ENCODE data around the gene RNF111.

RNF111 gene

GRCh38 chr15:59018833-59019232 lies 31.4 kb downstream of the RNF111 start:
- no peaks in the 10 kb centered on the region for H3K4me1 ChIP-seq (ENCODE audit: control insufficient read depth, insufficient read depth, low read length, poor library complexity, severe bottlenecking)
- peaks cover 4% of the 10 kb centered on the region for H3K36me3 ChIP-seq (ENCODE audit: control insufficient read depth, insufficient read depth, low read length)
- no peaks in the 10 kb centered on the region for H3K9me3 ChIP-seq (ENCODE audit: control insufficient read depth, low read length)

GRCh38 chr15:59020322-59020721 lies 32.9 kb downstream of the RNF111 start:
- Histone ChIP-seq H3K27me3 (replicated peaks; ENCODE audit: control insufficient read depth, insufficient read depth, low read length, poor library complexity, severe bottlenecking) (no peaks in the 10 kb centered on the region), H3K36me3 (ENCODE audit: control insufficient read depth, insufficient read depth, low read length) (peaks cover 4% of the 10 kb centered on the region), H3K4me3 (ENCODE audit: insufficient read depth, low read depth, low read length, poor library complexity, severe bottlenecking) (no peak overlapping the region), H3K4me1 (ENCODE audit: control insufficient read depth, insufficient read depth, low read length, poor library complexity, severe bottlenecking) (no peaks in the 10 kb centered on the region), H3K9me3 (ENCODE audit: control insufficient read depth, low read length) (no peaks in the 10 kb centered on the region), H3K27ac (ENCODE audit: insufficient read depth, low read length, poor library complexity, severe bottlenecking) (no peak overlapping the region)
- no peak for DNase-seq

More at GRCh38 chr15:59018833-59019232, 31.4 kb downstream of the RNF111 start:
- no peak for DNase-seq
- no peak overlapping the region for H3K4me3 ChIP-seq (ENCODE audit: insufficient read depth, low read depth, low read length, poor library complexity, severe bottlenecking)
- H3K27ac ChIP-seq (ENCODE audit: insufficient read depth, low read length, poor library complexity, severe bottlenecking) = no peak overlapping the region
- no peaks in the 10 kb centered on the region for H3K27me3 ChIP-seq (replicated peaks; ENCODE audit: control insufficient read depth, insufficient read depth, low read length, poor library complexity, severe bottlenecking)

DNA sequence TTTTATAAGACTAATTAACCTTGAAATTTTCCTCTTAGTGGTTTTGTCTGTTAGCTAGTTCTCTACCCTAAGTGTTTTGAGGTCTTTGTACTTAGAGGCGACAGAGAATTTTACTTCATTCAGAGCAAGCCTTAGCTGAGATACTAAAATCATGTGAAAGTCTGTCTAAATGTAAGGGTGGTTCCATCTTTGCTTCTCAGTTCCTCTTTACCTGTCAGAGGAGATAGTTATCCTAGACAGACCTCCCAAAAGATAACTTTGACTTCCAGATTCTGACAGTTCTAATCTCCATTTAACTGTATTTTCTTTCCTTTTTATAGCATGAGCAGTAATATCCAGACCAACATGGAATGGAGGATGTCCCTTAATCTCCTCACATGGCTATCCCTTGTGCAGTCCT lies 34.7 kb downstream of the RNF111 start:
- no peaks in the 10 kb centered on the region for H3K27me3 ChIP-seq (replicated peaks; ENCODE audit: control insufficient read depth, insufficient read depth, low read length, poor library complexity, severe bottlenecking)
- no peak overlapping the region for H3K4me3 ChIP-seq (ENCODE audit: insufficient read depth, low read depth, low read length, poor library complexity, severe bottlenecking)
- H3K9me3 ChIP-seq (ENCODE audit: control insufficient read depth, low read length) = no peaks in the 10 kb centered on the region
- H3K36me3 ChIP-seq (ENCODE audit: control insufficient read depth, insufficient read depth, low read length) = peaks cover 4% of the 10 kb centered on the region
- H3K4me1 ChIP-seq (ENCODE audit: control insufficient read depth, insufficient read depth, low read length, poor library complexity, severe bottlenecking) = no peaks in the 10 kb centered on the region
- no peak overlapping the region for H3K27ac ChIP-seq (ENCODE audit: insufficient read depth, low read length, poor library complexity, severe bottlenecking)
- no peak for DNase-seq

DNA sequence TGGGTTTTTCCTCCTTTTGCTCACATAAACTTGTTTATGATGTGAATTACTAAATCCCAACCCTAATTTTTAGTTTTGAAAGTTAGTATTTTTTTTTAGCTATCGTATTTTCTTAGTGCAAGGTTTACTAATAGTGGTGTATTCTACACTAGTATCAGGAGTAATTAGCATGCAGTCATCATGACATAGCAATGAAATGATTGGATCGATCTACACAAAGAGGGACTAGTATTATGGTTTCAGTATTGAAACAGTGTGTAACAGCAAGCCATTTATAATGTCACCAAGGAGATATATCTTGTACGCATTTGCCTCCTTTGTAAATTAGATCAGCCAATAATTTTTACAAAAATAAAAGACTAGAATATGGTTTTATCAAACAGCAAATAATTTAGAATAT lies 38.7 kb downstream of the RNF111 start:
- DNase-seq = no peak
- peaks cover 9% of the 10 kb centered on the region for H3K36me3 ChIP-seq (ENCODE audit: control insufficient read depth, insufficient read depth, low read length)
- no peak overlapping the region for H3K27ac ChIP-seq (ENCODE audit: insufficient read depth, low read length, poor library complexity, severe bottlenecking)
- no peaks in the 10 kb centered on the region for H3K4me1 ChIP-seq (ENCODE audit: control insufficient read depth, insufficient read depth, low read length, poor library complexity, severe bottlenecking)
- no peaks in the 10 kb centered on the region for H3K27me3 ChIP-seq (replicated peaks; ENCODE audit: control insufficient read depth, insufficient read depth, low read length, poor library complexity, severe bottlenecking)
- no peaks in the 10 kb centered on the region for H3K9me3 ChIP-seq (ENCODE audit: control insufficient read depth, low read length)
- no peak overlapping the region for H3K4me3 ChIP-seq (ENCODE audit: insufficient read depth, low read depth, low read length, poor library complexity, severe bottlenecking)

DNA sequence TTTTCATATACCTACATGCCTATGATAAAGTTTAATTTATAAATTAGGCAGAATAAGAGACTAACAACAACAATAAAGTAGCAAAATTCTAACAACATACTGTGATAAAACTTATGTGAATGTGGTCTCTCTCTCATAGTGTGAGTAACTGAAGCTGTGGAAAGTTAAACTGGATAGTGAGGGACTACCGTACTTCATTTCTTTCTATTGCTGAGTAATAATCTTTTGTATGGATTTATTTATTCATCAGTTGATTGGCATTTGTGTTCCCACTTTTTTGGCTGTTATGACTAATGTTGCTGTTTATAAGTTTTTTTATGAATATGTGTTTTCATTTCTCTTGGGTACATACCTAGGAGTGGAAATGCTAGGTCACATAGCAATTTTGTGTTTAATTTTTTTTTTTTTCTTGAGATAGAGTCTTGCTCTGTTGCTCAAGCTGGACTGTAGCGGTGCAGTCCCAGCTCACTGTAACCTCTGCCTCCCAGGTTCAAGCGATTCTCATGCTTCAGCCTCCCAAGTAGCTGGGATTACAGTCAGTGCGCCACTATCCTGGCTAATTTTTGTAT lies 41.0 kb downstream of the RNF111 start:
- H3K27me3 ChIP-seq (replicated peaks; ENCODE audit: control insufficient read depth, insufficient read depth, low read length, poor library complexity, severe bottlenecking) = no peaks in the 10 kb centered on the region

GRCh38 chr15:59029554-59029953 lies 42.1 kb downstream of the RNF111 start:
- Histone ChIP-seq H3K4me3 (ENCODE audit: insufficient read depth, low read depth, low read length, poor library complexity, severe bottlenecking) (no peak overlapping the region), H3K4me1 (ENCODE audit: control insufficient read depth, insufficient read depth, low read length, poor library complexity, severe bottlenecking) (no peaks in the 10 kb centered on the region), H3K27me3 (replicated peaks; ENCODE audit: control insufficient read depth, insufficient read depth, low read length, poor library complexity, severe bottlenecking) (no peaks in the 10 kb centered on the region), H3K9me3 (ENCODE audit: control insufficient read depth, low read length) (no peaks in the 10 kb centered on the region), H3K27ac (ENCODE audit: insufficient read depth, low read length, poor library complexity, severe bottlenecking) (no peak overlapping the region), H3K36me3 (ENCODE audit: control insufficient read depth, insufficient read depth, low read length) (peaks cover 9% of the 10 kb centered on the region)
- no peak for DNase-seq

More for the DNA sequence above, 41.0 kb downstream of the RNF111 start:
- Histone ChIP-seq H3K4me1 (ENCODE audit: control insufficient read depth, insufficient read depth, low read length, poor library complexity, severe bottlenecking) (no peaks in the 10 kb centered on the region), H3K27ac (ENCODE audit: insufficient read depth, low read length, poor library complexity, severe bottlenecking) (no peak overlapping the region), H3K9me3 (ENCODE audit: control insufficient read depth, low read length) (no peaks in the 10 kb centered on the region), H3K4me3 (ENCODE audit: insufficient read depth, low read depth, low read length, poor library complexity, severe bottlenecking) (no peak overlapping the region), H3K36me3 (ENCODE audit: control insufficient read depth, insufficient read depth, low read length) (peaks cover 9% of the 10 kb centered on the region)
- DNase-seq = no peak

GRCh38 chr15:59035201-59035600 lies 47.7 kb downstream of the RNF111 start:
- H3K4me3 ChIP-seq (ENCODE audit: insufficient read depth, low read depth, low read length, poor library complexity, severe bottlenecking) = no peak overlapping the region
- H3K36me3 ChIP-seq (ENCODE audit: control insufficient read depth, insufficient read depth, low read length) = peaks cover 16% of the 10 kb centered on the region
- DNase-seq = no peak
- peaks cover 1% of the 10 kb centered on the region for H3K4me1 ChIP-seq (ENCODE audit: control insufficient read depth, insufficient read depth, low read length, poor library complexity, severe bottlenecking)
- H3K27me3 ChIP-seq (replicated peaks; ENCODE audit: control insufficient read depth, insufficient read depth, low read length, poor library complexity, severe bottlenecking) = no peaks in the 10 kb centered on the region
- no peak overlapping the region for H3K27ac ChIP-seq (ENCODE audit: insufficient read depth, low read length, poor library complexity, severe bottlenecking)
- no peaks in the 10 kb centered on the region for H3K9me3 ChIP-seq (ENCODE audit: control insufficient read depth, low read length)

DNA sequence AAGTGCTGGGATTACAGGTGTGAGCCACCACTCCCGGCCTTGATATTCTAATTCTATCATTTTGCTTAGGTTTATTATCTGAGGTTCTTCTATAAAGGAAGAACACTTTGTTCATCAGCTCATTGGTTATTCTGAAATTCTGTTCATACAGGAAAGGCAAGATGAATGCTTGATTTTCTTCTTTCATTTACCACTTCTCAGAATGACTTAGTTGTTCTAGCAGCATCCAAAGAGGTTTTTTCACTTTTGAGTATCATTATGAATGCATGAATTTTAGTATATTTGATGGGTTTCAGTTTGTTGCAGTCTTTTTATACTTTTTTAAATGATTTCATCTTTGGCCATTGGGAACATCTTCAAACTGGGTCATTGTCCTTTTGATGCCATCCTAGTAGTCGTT lies 51.8 kb downstream of the RNF111 start:
- DNase-seq = no peak
- no peaks in the 10 kb centered on the region for H3K27me3 ChIP-seq (replicated peaks; ENCODE audit: control insufficient read depth, insufficient read depth, low read length, poor library complexity, severe bottlenecking)
- H3K4me3 ChIP-seq (ENCODE audit: insufficient read depth, low read depth, low read length, poor library complexity, severe bottlenecking) = no peak overlapping the region
- H3K27ac ChIP-seq (ENCODE audit: insufficient read depth, low read length, poor library complexity, severe bottlenecking) = no peak overlapping the region
- H3K9me3 ChIP-seq (ENCODE audit: control insufficient read depth, low read length) = no peaks in the 10 kb centered on the region
- H3K36me3 ChIP-seq (ENCODE audit: control insufficient read depth, insufficient read depth, low read length) = peaks cover 11% of the 10 kb centered on the region
- peaks cover 2% of the 10 kb centered on the region for H3K4me1 ChIP-seq (ENCODE audit: control insufficient read depth, insufficient read depth, low read length, poor library complexity, severe bottlenecking)

- Histone ChIP-seq H3K27me3 (replicated peaks; ENCODE audit: control insufficient read depth, insufficient read depth, low read length, poor library complexity, severe bottlenecking) (no peaks in the 10 kb centered on the region), H3K36me3 (ENCODE audit: control insufficient read depth, insufficient read depth, low read length) (peaks cover 7% of the 10 kb centered on the region)
- DNase-seq = no peak
Observed at GRCh38 chr15:59042041-59042440, 54.6 kb downstream of the RNF111 start.

DNA sequence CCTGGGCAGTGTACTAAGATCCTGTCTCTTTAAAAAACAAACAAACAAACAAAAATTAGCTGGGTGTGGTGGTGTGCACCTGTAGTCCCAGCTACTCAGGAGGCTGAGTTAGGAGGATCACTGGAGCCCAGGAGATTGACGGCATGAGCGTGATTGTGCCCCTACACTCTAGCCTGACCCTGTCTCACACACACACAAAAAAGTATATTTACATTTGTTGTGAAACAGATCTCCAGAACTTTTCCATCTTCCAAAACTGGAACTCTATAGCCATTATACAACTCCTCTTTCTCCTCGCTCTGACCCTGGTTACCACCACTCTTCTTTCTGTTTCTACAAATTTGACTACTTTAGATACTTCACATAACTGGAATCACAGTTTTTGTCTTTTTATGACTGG lies 61.4 kb downstream of the RNF111 start:
- peaks cover 8% of the 10 kb centered on the region for H3K4me1 ChIP-seq (ENCODE audit: control insufficient read depth, insufficient read depth, low read length, poor library complexity, severe bottlenecking)

More at GRCh38 chr15:59042041-59042440, 54.6 kb downstream of the RNF111 start:
- H3K9me3 ChIP-seq (ENCODE audit: control insufficient read depth, low read length) = no peaks in the 10 kb centered on the region
- peaks cover 2% of the 10 kb centered on the region for H3K4me1 ChIP-seq (ENCODE audit: control insufficient read depth, insufficient read depth, low read length, poor library complexity, severe bottlenecking)
- no peak overlapping the region for H3K27ac ChIP-seq (ENCODE audit: insufficient read depth, low read length, poor library complexity, severe bottlenecking)
- H3K4me3 ChIP-seq (ENCODE audit: insufficient read depth, low read depth, low read length, poor library complexity, severe bottlenecking) = no peak overlapping the region

More for the DNA sequence above, 61.4 kb downstream of the RNF111 start:
- H3K4me3 ChIP-seq (ENCODE audit: insufficient read depth, low read depth, low read length, poor library complexity, severe bottlenecking) = no peak overlapping the region
- no peak for DNase-seq
- H3K36me3 ChIP-seq (ENCODE audit: control insufficient read depth, insufficient read depth, low read length) = peaks cover 4% of the 10 kb centered on the region
- H3K9me3 ChIP-seq (ENCODE audit: control insufficient read depth, low read length) = no peaks in the 10 kb centered on the region
- H3K27me3 ChIP-seq (replicated peaks; ENCODE audit: control insufficient read depth, insufficient read depth, low read length, poor library complexity, severe bottlenecking) = no peaks in the 10 kb centered on the region
- no peak overlapping the region for H3K27ac ChIP-seq (ENCODE audit: insufficient read depth, low read length, poor library complexity, severe bottlenecking)

Data from effector memory CD4-positive, alpha-beta T cell (primary cell).